A549 (cell line): Measurements from ENCODE around the gene PRDX5.

ENCODE experiments used
- CEBPB ChIP-seq, 2 experiments: fragments of >200 bp in 1 of 2; sonication (Bioruptor Twin) in 1 of 2; formaldehyde crosslinking in 1 of 2; IDR thresholded peaks; 2 replicates each; pipeline ENCODE4 v1.6.1; 2012 to 2016
- CTCF ChIP-seq: fragments of >200 bp; sonication (Bioruptor Twin); formaldehyde crosslinking; IDR thresholded peaks from 3 replicates; pipeline ENCODE4 v1.5.1; 2016
- E2F6 ChIP-seq: IDR thresholded peaks from 2 replicates; pipeline ENCODE4 v1.6.1; 2012; ENCODE audit warnings: low read depth, borderline replicate concordance
- EP300 ChIP-seq, 2 experiments: fragments of >200 bp; sonication (Bioruptor Twin); formaldehyde crosslinking; IDR thresholded peaks; 2 replicates in 1 of 2; 3 replicates in 1 of 2; pipeline ENCODE4 v1.6.1; 2016 to 2017
- MAX ChIP-seq: IDR thresholded peaks from 2 replicates; pipeline ENCODE4 v1.6.1; 2012
- MAZ ChIP-seq: fragments of 150-350 bp; IDR thresholded peaks from 2 replicates; pipeline ENCODE4 v1.6.1; 2014; ENCODE audit warnings: antibody characterized with exemption, low read depth, low read length, borderline replicate concordance
- NR3C1 ChIP-seq: fragments of >200 bp; sonication (Bioruptor Twin); formaldehyde crosslinking; IDR thresholded peaks from 3 replicates; pipeline ENCODE4 v1.6.1; 2017
- PBX3 ChIP-seq: IDR thresholded peaks from 2 replicates; pipeline ENCODE4 v1.6.1; 2012
- POLR2A ChIP-seq: IDR thresholded peaks from 2 replicates; pipeline ENCODE4 v1.6.1; 2012; ENCODE audit warnings: mild to moderate bottlenecking, low read length
- POLR2AphosphoS2 ChIP-seq: conservative IDR thresholded peaks from 2 replicates; pipeline ENCODE4 v1.6.1; 2012; ENCODE audit warnings: low read length, improper control_type of control experiment, inconsistent platforms
- RCOR1 ChIP-seq: fragments of 150-350 bp; IDR thresholded peaks from 2 replicates; pipeline ENCODE4 v1.6.1; 2014; ENCODE audit warnings: antibody characterized with exemption, low read length, low read depth
- USF2 ChIP-seq: fragments of 450-650 bp; IDR thresholded peaks from 2 replicates; pipeline ENCODE4 v1.6.1; 2014; ENCODE audit warnings: antibody characterized with exemption
- ZFP36 ChIP-seq: fragments of 450-650 bp; IDR thresholded peaks from 2 replicates; pipeline ENCODE4 v1.6.1; 2014; ENCODE audit warnings: borderline replicate concordance; ENCODE audit not compliant: partially characterized antibody
- ZNF302 ChIP-seq: fragments of 250-450 bp; sonication (Bioruptor Pico); IDR thresholded peaks from 2 replicates; pipeline ENCODE4 v1.9.0; 2021; ENCODE audit warnings: inconsistent platforms, mild to moderate bottlenecking, moderate library complexity

GRCh38 chr11:64333556-64333955 lies 15.6 kb downstream of the PRDX5 start:
- TF ChIP-seq POLR2AphosphoS2 (no peak), MAX (no peak), CEBPB (IDR thresholded peaks at IDR 0.05) (no peak), NR3C1 (no peak), RCOR1 (no peak), POLR2A (no peak), CTCF (no peak), PBX3 (no peak), USF2 (no peak), E2F6 (no peak), MAZ (no peak), ZNF302 (CRISPR knock-in tag) (no peak), ZFP36 (no peak), EP300 (IDR thresholded peaks at IDR 0.05) (no peak)
